ENCODE measurements around the gene MS4A14. TPM values are rescaled to one million over a fixed set of nuclear protein-coding genes. Genes with fewer than 3 reads are reported as not detected.
"Not testable (repeated sequence)": the region's sequence is repeated elsewhere in the genome, so short reads cannot be mapped to it uniquely, and the experiment has no call there.

MS4A14 gene
- total RNA-seq, 1 experiment from 2014 or later: not detected

DNA sequence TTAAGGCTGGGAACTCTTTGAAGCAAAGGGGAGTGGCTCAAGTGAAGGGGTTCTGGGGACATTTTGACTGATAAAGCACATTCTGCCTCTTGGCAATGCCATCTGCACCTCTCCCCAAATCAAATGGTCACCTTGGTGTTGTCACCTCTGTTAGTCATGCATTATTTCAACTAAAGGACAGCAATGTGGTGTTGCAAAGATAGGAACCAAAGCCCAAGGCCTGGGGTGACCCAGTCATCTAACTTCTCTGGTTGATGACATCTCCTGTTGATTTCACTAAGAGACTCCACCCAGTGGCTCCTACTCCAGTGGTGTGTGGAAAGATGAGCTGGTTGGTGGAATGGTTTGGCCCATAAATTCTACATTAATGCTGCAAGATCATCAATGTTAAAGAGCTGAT, 51.6 kb downstream of the MS4A14 start:
- H3K4me3 Mint-ChIP-seq (ENCODE audit: low read depth, unreplicated experiment): no peak overlapping the region
- intact Hi-C loops (cut with micrococcal nuclease; ENCODE audit: unreplicated experiment): no loop called here
- H3K4me1 Mint-ChIP-seq (ENCODE audit: low read depth, unreplicated experiment): no peaks in the 10 kb centered on the region
- no peak for DNase-seq
- no TSS peak for BruUV-seq (replicated peaks)
- TF ChIP-seq, protein P1, sequence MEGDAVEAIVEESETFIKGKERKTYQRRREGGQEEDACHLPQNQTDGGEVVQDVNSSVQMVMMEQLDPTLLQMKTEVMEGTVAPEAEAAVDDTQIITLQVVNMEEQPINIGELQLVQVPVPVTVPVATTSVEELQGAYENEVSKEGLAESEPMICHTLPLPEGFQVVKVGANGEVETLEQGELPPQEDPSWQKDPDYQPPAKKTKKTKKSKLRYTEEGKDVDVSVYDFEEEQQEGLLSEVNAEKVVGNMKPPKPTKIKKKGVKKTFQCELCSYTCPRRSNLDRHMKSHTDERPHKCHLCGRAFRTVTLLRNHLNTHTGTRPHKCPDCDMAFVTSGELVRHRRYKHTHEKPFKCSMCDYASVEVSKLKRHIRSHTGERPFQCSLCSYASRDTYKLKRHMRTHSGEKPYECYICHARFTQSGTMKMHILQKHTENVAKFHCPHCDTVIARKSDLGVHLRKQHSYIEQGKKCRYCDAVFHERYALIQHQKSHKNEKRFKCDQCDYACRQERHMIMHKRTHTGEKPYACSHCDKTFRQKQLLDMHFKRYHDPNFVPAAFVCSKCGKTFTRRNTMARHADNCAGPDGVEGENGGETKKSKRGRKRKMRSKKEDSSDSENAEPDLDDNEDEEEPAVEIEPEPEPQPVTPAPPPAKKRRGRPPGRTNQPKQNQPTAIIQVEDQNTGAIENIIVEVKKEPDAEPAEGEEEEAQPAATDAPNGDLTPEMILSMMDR (IDR thresholded peaks at IDR 0.05; ENCODE audit: unreplicated experiment): no peak
- CTCF ChIA-PET: no interaction called here
- H3K9me3 Mint-ChIP-seq (ENCODE audit: low read depth, unreplicated experiment): no peaks in the 10 kb centered on the region
- H3K27me3 Mint-ChIP-seq (ENCODE audit: unreplicated experiment): no peaks in the 10 kb centered on the region
- H3K27ac Mint-ChIP-seq (ENCODE audit: unreplicated experiment): no peak overlapping the region
- H3K36me3 Mint-ChIP-seq (ENCODE audit: insufficient read depth, unreplicated experiment): no peaks in the 10 kb centered on the region

DNA sequence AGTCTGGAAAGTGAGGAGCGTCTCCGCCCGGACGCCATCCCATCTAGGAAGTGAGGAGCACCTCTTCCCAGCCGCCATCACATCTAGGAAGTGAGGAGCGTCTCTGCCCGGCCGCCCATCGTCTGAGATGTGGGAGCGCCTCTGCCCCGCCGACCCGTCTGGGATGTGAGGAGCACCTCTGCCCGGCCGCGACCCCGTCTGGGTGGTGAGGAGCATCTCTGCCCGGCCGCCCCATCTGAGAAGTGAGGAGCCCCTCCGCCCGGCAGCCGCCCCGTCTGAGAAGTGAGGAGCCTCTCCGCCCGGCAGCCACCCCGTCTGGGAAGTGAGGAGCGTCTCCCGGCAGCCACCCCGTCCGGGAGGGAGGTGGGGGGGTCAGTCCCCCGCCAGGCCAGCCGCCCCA, 54.9 kb downstream of the MS4A14 start:
- DNase-seq; H3K9me3 Mint-ChIP-seq (ENCODE audit: low read depth, unreplicated experiment); BruUV-seq (replicated peaks); CTCF ChIA-PET; H3K27ac Mint-ChIP-seq (ENCODE audit: unreplicated experiment); H3K27me3 Mint-ChIP-seq (ENCODE audit: unreplicated experiment); H3K4me1 Mint-ChIP-seq (ENCODE audit: low read depth, unreplicated experiment); H3K36me3 Mint-ChIP-seq (ENCODE audit: insufficient read depth, unreplicated experiment); H3K4me3 Mint-ChIP-seq (ENCODE audit: low read depth, unreplicated experiment); intact Hi-C loops (cut with micrococcal nuclease; ENCODE audit: unreplicated experiment): not testable (repeated sequence)

DNA sequence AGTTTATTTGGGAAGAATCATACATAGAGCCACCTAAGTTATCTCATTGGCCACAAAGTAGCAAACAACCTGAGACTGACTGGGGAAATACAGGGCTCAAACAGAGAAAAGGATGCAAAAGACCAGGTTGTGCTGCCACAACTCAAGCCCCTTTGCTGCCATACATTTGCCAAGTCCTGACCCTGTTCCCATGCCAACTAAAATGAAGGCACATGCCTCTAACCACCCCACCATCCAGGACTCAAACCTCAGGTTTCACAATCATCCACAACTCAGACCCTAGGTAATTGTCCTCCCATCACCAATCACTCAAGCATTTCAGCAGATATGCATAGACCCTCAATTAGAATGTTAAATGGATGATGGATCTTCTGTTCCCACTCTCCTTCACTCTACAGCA, 58.0 kb downstream of the MS4A14 start:
- H3K4me3 Mint-ChIP-seq (ENCODE audit: low read depth, unreplicated experiment): no peak overlapping the region

DNA sequence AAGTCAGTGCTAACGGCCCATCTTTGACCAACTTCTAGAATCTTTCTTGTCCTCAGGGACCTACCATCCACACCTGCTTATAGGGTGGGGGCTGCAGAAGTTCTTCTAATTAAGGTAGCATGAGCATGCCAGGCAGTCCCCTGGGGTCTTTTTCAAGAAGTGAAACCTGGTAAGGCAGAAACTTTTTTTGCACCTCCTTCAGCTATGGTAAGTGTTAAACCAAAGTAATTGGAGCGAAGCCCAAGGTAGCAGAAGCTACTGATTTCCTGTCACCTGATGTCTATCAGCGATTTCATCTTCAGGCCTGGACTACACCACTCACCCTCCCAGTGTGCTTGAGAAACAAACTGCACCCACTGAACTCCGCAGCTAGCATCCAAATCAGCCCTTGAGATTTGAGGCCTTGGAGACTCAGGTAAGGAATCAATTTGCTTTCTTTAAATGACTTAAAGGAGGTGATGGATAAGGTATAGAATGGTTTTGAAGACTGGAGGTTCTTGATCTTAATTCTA, 59.3 kb downstream of the MS4A14 start, which contains the start of gene MS4A1:
MS4A1 (plus strand) TSS at position 317 of the 512 bp plus-strand sequence. CDS start 6,528 bp downstream, outside the sequence.
- TF ChIP-seq, protein P1 (IDR thresholded peaks at IDR 0.05; ENCODE audit: unreplicated experiment): no peak
- no TSS peak for BruUV-seq (replicated peaks)
- Mint-ChIP-seq H3K9me3 (ENCODE audit: low read depth, unreplicated experiment) (no peaks in the 10 kb centered on the region), H3K27me3 (ENCODE audit: unreplicated experiment) (peaks cover 18% of the 10 kb centered on the region), H3K27ac (ENCODE audit: unreplicated experiment) (no peak within 1 kb of the TSS), H3K36me3 (ENCODE audit: insufficient read depth, unreplicated experiment) (no peaks in the 10 kb centered on the region), H3K4me1 (ENCODE audit: low read depth, unreplicated experiment) (no peaks in the 10 kb centered on the region), H3K4me3 (ENCODE audit: low read depth, unreplicated experiment) (no peak within 1 kb of the TSS)
- no peak for DNase-seq
- CTCF ChIA-PET: no interaction called here
- intact Hi-C loops (cut with micrococcal nuclease; ENCODE audit: unreplicated experiment): no loop called here

More for the DNA sequence above, 58.0 kb downstream of the MS4A14 start:
- no peaks in the 10 kb centered on the region for H3K36me3 Mint-ChIP-seq (ENCODE audit: insufficient read depth, unreplicated experiment)
- no peak for DNase-seq
- TF ChIP-seq, protein P1 (IDR thresholded peaks at IDR 0.05; ENCODE audit: unreplicated experiment): no peak
- intact Hi-C loops (cut with micrococcal nuclease; ENCODE audit: unreplicated experiment): no loop called here
- no peaks in the 10 kb centered on the region for H3K4me1 Mint-ChIP-seq (ENCODE audit: low read depth, unreplicated experiment)
- no peaks in the 10 kb centered on the region for H3K9me3 Mint-ChIP-seq (ENCODE audit: low read depth, unreplicated experiment)
- CTCF ChIA-PET: no interaction called here
- no peak overlapping the region for H3K27ac Mint-ChIP-seq (ENCODE audit: unreplicated experiment)
- no TSS peak for BruUV-seq (replicated peaks)
- peaks cover 18% of the 10 kb centered on the region for H3K27me3 Mint-ChIP-seq (ENCODE audit: unreplicated experiment)

- no TSS peak for BruUV-seq (replicated peaks)
- TF ChIP-seq, protein P1 (IDR thresholded peaks at IDR 0.05; ENCODE audit: unreplicated experiment): no peak
- H3K36me3 Mint-ChIP-seq (ENCODE audit: insufficient read depth, unreplicated experiment): no peaks in the 10 kb centered on the region
- no peaks in the 10 kb centered on the region for H3K4me1 Mint-ChIP-seq (ENCODE audit: low read depth, unreplicated experiment)
- no peak overlapping the region for H3K27ac Mint-ChIP-seq (ENCODE audit: unreplicated experiment)
- no peak for DNase-seq
- H3K4me3 Mint-ChIP-seq (ENCODE audit: low read depth, unreplicated experiment): no peak overlapping the region
- H3K9me3 Mint-ChIP-seq (ENCODE audit: low read depth, unreplicated experiment): no peaks in the 10 kb centered on the region
- CTCF ChIA-PET: no interaction called here
- H3K27me3 Mint-ChIP-seq (ENCODE audit: unreplicated experiment): peaks cover 18% of the 10 kb centered on the region
- intact Hi-C loops (cut with micrococcal nuclease; ENCODE audit: unreplicated experiment): no loop called here
These were observed 61.3 kb downstream of the MS4A14 start for GRCh38 chr11:60457576-60457975.
